Epithelial cell of prostate (primary cell): ENCODE results near the gene KLHL40.

Source experiments
- DNase-seq: peaks from one replicate; pipeline ENCODE4 v3.0.0-alpha.2; 2011; ENCODE audit warnings: low read depth, low spot score
- H3K27ac ChIP-seq: fragments of 450-650 bp; 2 replicates; pipeline ENCODE4 v1.5.1; 2017; ENCODE audit warnings: mild to moderate bottlenecking

KLHL40 gene

GRCh38 chr3:42701371-42702065, 16.2 kb downstream of the KLHL40 start:
- DNase-seq = no peak
- no peak overlapping the region for H3K27ac ChIP-seq

GRCh38 chr3:42702066-42702951, 17.0 kb downstream of the KLHL40 start, which contains the start of gene HHATL:
HHATL (minus strand) TSS chr3:42702798; CDS start chr3:42700826, 1,972 bp downstream.
- H3K27ac ChIP-seq = no peak within 1 kb of the TSS
- no peak for DNase-seq

- no peak overlapping the region for H3K27ac ChIP-seq
- DNase-seq = no peak
Observed at GRCh38 chr3:42702982-42703694, 17.8 kb downstream of the KLHL40 start.

GRCh38 chr3:42703695-42704025, 18.3 kb downstream of the KLHL40 start:
- DNase-seq = no peak
- H3K27ac ChIP-seq = no peak overlapping the region

- no peak overlapping the region for H3K27ac ChIP-seq
- DNase-seq = no peak
Observed at GRCh38 chr3:42704136-42704841, 19.0 kb downstream of the KLHL40 start.

- DNase-seq = no peak
- no peak overlapping the region for H3K27ac ChIP-seq
Observed at GRCh38 chr3:42705058-42705767, 19.9 kb downstream of the KLHL40 start.

GRCh38 chr3:42705962-42706585, 20.7 kb downstream of the KLHL40 start:
- DNase-seq = no peak
- no peak overlapping the region for H3K27ac ChIP-seq

GRCh38 chr3:42706721-42707619, 21.6 kb downstream of the KLHL40 start:
- no peak overlapping the region for H3K27ac ChIP-seq
- DNase-seq = no peak

GRCh38 chr3:42707620-42708355, 22.5 kb downstream of the KLHL40 start:
- no peak for DNase-seq
- no peak overlapping the region for H3K27ac ChIP-seq

- H3K27ac ChIP-seq = no peak overlapping the region
- no peak for DNase-seq
Observed at GRCh38 chr3:42708611-42709151, 23.3 kb downstream of the KLHL40 start.

GRCh38 chr3:42709621-42710020, 24.3 kb downstream of the KLHL40 start:
- H3K27ac ChIP-seq = no peak overlapping the region
- no peak for DNase-seq

- H3K27ac ChIP-seq = no peak overlapping the region
- DNase-seq = no peak
Observed at GRCh38 chr3:42710323-42711021, 25.1 kb downstream of the KLHL40 start.

GRCh38 chr3:42711491-42712343, 26.4 kb downstream of the KLHL40 start:
- no peak for DNase-seq
- H3K27ac ChIP-seq = no peak overlapping the region

- no peak overlapping the region for H3K27ac ChIP-seq
- DNase-seq = no peak
Observed at GRCh38 chr3:42712344-42712648, 27.0 kb downstream of the KLHL40 start.

GRCh38 chr3:42712688-42713372, 27.5 kb downstream of the KLHL40 start:
- no peak overlapping the region for H3K27ac ChIP-seq
- no peak for DNase-seq
